ENCODE results near the gene IL23A.
"Not testable (repeated sequence)": the region's sequence is repeated elsewhere in the genome, so short reads cannot be mapped to it uniquely, and the experiment has no call there.

Gene IL23A

GRCh38 chr12:56326126-56326525, 12.6 kb upstream of the IL23A start:
- Histone ChIP-seq H3K36me3 (ENCODE audit: control insufficient read depth, insufficient read depth, low read length) (peaks cover 30% of the 10 kb centered on the region), H3K27ac (ENCODE audit: insufficient read depth, low read depth, low read length, poor library complexity, severe bottlenecking) (no peak overlapping the region), H3K4me1 (ENCODE audit: control insufficient read depth, insufficient read depth, low read length) (no peaks in the 10 kb centered on the region), H3K4me3 (ENCODE audit: insufficient read depth, low read depth, low read length) (no peak overlapping the region), H3K9me3 (ENCODE audit: control insufficient read depth, low read length) (no peaks in the 10 kb centered on the region), H3K27me3 (ENCODE audit: control insufficient read depth, insufficient read depth, low read length, poor library complexity, severe bottlenecking) (no peaks in the 10 kb centered on the region)
- 92% methylated on average over 8 of the region's 8 CpGs for whole genome bisulfite sequencing, 2 experiments

- no peak overlapping the region for H3K27ac ChIP-seq (ENCODE audit: insufficient read depth, low read depth, low read length, poor library complexity, severe bottlenecking)
- H3K9me3 ChIP-seq (ENCODE audit: control insufficient read depth, low read length) = no peaks in the 10 kb centered on the region
- no peak overlapping the region for H3K4me3 ChIP-seq (ENCODE audit: insufficient read depth, low read depth, low read length)
- H3K4me1 ChIP-seq (ENCODE audit: control insufficient read depth, insufficient read depth, low read length) = no peaks in the 10 kb centered on the region
- peaks cover 30% of the 10 kb centered on the region for H3K36me3 ChIP-seq (ENCODE audit: control insufficient read depth, insufficient read depth, low read length)
- 94 to 95% methylated on average over 6 of the region's 6 CpGs for WGBS, 2 experiments
- H3K27me3 ChIP-seq (ENCODE audit: control insufficient read depth, insufficient read depth, low read length, poor library complexity, severe bottlenecking) = no peaks in the 10 kb centered on the region
These were observed 12.2 kb upstream of the IL23A start for GRCh38 chr12:56326533-56326932.

GRCh38 chr12:56330936-56331490, 7.7 kb upstream of the IL23A start:
- peaks cover 9% of the 10 kb centered on the region for H3K36me3 ChIP-seq (ENCODE audit: control insufficient read depth, insufficient read depth, low read length)
- no peak overlapping the region for H3K27ac ChIP-seq (ENCODE audit: insufficient read depth, low read depth, low read length, poor library complexity, severe bottlenecking)
- 94 to 95% methylated on average over 7 of the region's 7 CpGs for WGBS, 2 experiments

GRCh38 chr12:56332512-56333196, 6.0 kb upstream of the IL23A start:
- 94 to 96% methylated on average over 11 of the region's 11 CpGs for WGBS, 2 experiments
- Histone ChIP-seq H3K27me3 (ENCODE audit: control insufficient read depth, insufficient read depth, low read length, poor library complexity, severe bottlenecking) (no peaks in the 10 kb centered on the region), H3K4me1 (ENCODE audit: control insufficient read depth, insufficient read depth, low read length) (peaks cover 8% of the 10 kb centered on the region), H3K9me3 (ENCODE audit: control insufficient read depth, low read length) (no peaks in the 10 kb centered on the region), H3K27ac (ENCODE audit: insufficient read depth, low read depth, low read length, poor library complexity, severe bottlenecking) (no peak overlapping the region), H3K4me3 (ENCODE audit: insufficient read depth, low read depth, low read length) (peak overlapping the region; percentile 41), H3K36me3 (ENCODE audit: control insufficient read depth, insufficient read depth, low read length) (no peaks in the 10 kb centered on the region)

More at GRCh38 chr12:56330936-56331490, 7.7 kb upstream of the IL23A start:
- Histone ChIP-seq H3K9me3 (ENCODE audit: control insufficient read depth, low read length) (no peaks in the 10 kb centered on the region), H3K4me3 (ENCODE audit: insufficient read depth, low read depth, low read length) (no peak overlapping the region), H3K27me3 (ENCODE audit: control insufficient read depth, insufficient read depth, low read length, poor library complexity, severe bottlenecking) (no peaks in the 10 kb centered on the region), H3K4me1 (ENCODE audit: control insufficient read depth, insufficient read depth, low read length) (peaks cover 8% of the 10 kb centered on the region)

- peak overlapping the region; percentile 92 for H3K27ac ChIP-seq (ENCODE audit: insufficient read depth, low read depth, low read length, poor library complexity, severe bottlenecking)
- no peaks in the 10 kb centered on the region for H3K27me3 ChIP-seq (ENCODE audit: control insufficient read depth, insufficient read depth, low read length, poor library complexity, severe bottlenecking)
- 32 to 43% methylated on average over 6 to 8 of the region's 8 CpGs for WGBS, 2 experiments
- no peaks in the 10 kb centered on the region for H3K36me3 ChIP-seq (ENCODE audit: control insufficient read depth, insufficient read depth, low read length)
- H3K9me3 ChIP-seq (ENCODE audit: control insufficient read depth, low read length) = no peaks in the 10 kb centered on the region
- peaks cover 8% of the 10 kb centered on the region for H3K4me1 ChIP-seq (ENCODE audit: control insufficient read depth, insufficient read depth, low read length)
- peak overlapping the region; percentile 41 for H3K4me3 ChIP-seq (ENCODE audit: insufficient read depth, low read depth, low read length)
These were observed 5.4 kb upstream of the IL23A start for GRCh38 chr12:56333197-56333678.

- peaks cover 12% of the 10 kb centered on the region for H3K4me1 ChIP-seq (ENCODE audit: control insufficient read depth, insufficient read depth, low read length)
- 1% methylated on average over 45 of the region's 45 CpGs for WGBS, 2 experiments
- peak within 1 kb of the TSS; percentile 41 for H3K4me3 ChIP-seq (ENCODE audit: insufficient read depth, low read depth, low read length)
- H3K27ac ChIP-seq (ENCODE audit: insufficient read depth, low read depth, low read length, poor library complexity, severe bottlenecking) = peak within 1 kb of the TSS; percentile 92
- no peaks in the 10 kb centered on the region for H3K36me3 ChIP-seq (ENCODE audit: control insufficient read depth, insufficient read depth, low read length)
- H3K27me3 ChIP-seq (ENCODE audit: control insufficient read depth, insufficient read depth, low read length, poor library complexity, severe bottlenecking) = no peaks in the 10 kb centered on the region
- no peaks in the 10 kb centered on the region for H3K9me3 ChIP-seq (ENCODE audit: control insufficient read depth, low read length)
These were observed 4.8 kb upstream of the IL23A start, which contains the start of gene PAN2 for GRCh38 chr12:56333679-56334489. Gene PAN2 (minus strand): TSS chr12:56334000. CDS start chr12:56333094, 906 bp downstream.

- H3K27ac ChIP-seq (ENCODE audit: insufficient read depth, low read depth, low read length, poor library complexity, severe bottlenecking) = no peak overlapping the region
- 18 to 19% methylated on average over 6 of the region's 6 CpGs for WGBS, 2 experiments
- no peaks in the 10 kb centered on the region for H3K9me3 ChIP-seq (ENCODE audit: control insufficient read depth, low read length)
- H3K36me3 ChIP-seq (ENCODE audit: control insufficient read depth, insufficient read depth, low read length) = no peaks in the 10 kb centered on the region
- no peaks in the 10 kb centered on the region for H3K27me3 ChIP-seq (ENCODE audit: control insufficient read depth, insufficient read depth, low read length, poor library complexity, severe bottlenecking)
- peaks cover 18% of the 10 kb centered on the region for H3K4me1 ChIP-seq (ENCODE audit: control insufficient read depth, insufficient read depth, low read length)
- H3K4me3 ChIP-seq (ENCODE audit: insufficient read depth, low read depth, low read length) = peak overlapping the region; percentile 41
These were observed 4.2 kb upstream of the IL23A start for GRCh38 chr12:56334490-56334793.

GRCh38 chr12:56335527-56335926, 3.2 kb upstream of the IL23A start:
- not testable (repeated sequence) for H3K36me3 ChIP-seq (ENCODE audit: control insufficient read depth, insufficient read depth, low read length); H3K4me3 ChIP-seq (ENCODE audit: insufficient read depth, low read depth, low read length); H3K27me3 ChIP-seq (ENCODE audit: control insufficient read depth, insufficient read depth, low read length, poor library complexity, severe bottlenecking); H3K27ac ChIP-seq (ENCODE audit: insufficient read depth, low read depth, low read length, poor library complexity, severe bottlenecking); H3K9me3 ChIP-seq (ENCODE audit: control insufficient read depth, low read length)
- H3K4me1 ChIP-seq (ENCODE audit: control insufficient read depth, insufficient read depth, low read length) = peaks cover 18% of the 10 kb centered on the region
- 90 to 93% methylated on average over 8 of the region's 8 CpGs for WGBS, 2 experiments

GRCh38 chr12:56336361-56337167, 2.1 kb upstream of the IL23A start:
- Histone ChIP-seq H3K4me1 (ENCODE audit: control insufficient read depth, insufficient read depth, low read length) (peaks cover 18% of the 10 kb centered on the region), H3K36me3 (ENCODE audit: control insufficient read depth, insufficient read depth, low read length) (no peaks in the 10 kb centered on the region), H3K27ac (ENCODE audit: insufficient read depth, low read depth, low read length, poor library complexity, severe bottlenecking) (no peak overlapping the region), H3K4me3 (ENCODE audit: insufficient read depth, low read depth, low read length) (no peak overlapping the region), H3K9me3 (ENCODE audit: control insufficient read depth, low read length) (no peaks in the 10 kb centered on the region), H3K27me3 (ENCODE audit: control insufficient read depth, insufficient read depth, low read length, poor library complexity, severe bottlenecking) (no peaks in the 10 kb centered on the region)
- 91% methylated on average over 9 of the region's 9 CpGs for WGBS, 2 experiments

Data from ectodermal cell (in vitro differentiated cells).